Neural progenitor cell (in vitro differentiated cells): ENCODE measurements around the gene DPH5.

Experiments used
- CTCF ChIP-seq: fragments of 200-600 bp; sonication (generic); IDR thresholded peaks from 2 replicates; pipeline ENCODE4 v1.5.1; 2017; ENCODE audit warnings: antibody characterized with exemption, mild to moderate bottlenecking
- EZH2 ChIP-seq: fragments of 200-600 bp; sonication (generic); IDR thresholded peaks from 2 replicates; pipeline ENCODE4 v1.6.1; 2017; ENCODE audit warnings: antibody characterized with exemption, mild to moderate bottlenecking, moderate library complexity

DNA sequence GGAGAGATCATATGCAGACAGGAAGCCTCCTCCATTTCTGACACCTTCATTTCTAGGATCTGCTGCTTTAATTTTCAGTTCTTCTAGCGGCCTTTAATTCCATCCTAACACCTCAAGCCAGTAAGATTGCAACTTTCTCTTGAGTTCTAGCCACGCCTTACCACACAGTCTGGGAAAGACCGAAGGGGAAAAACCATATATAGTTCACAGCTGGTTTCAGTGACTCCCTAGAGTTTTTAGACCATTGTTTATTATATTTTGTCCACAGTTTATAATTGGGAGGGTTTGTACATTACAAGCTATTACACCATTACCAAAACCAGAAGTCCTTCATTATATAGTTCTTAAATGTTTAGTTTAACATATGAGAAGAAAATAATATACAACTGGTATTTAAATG, 37.5 kb downstream of the DPH5 start:
- TF ChIP-seq CTCF = no peak
- no peak for TF ChIP-seq EZH2
